ENCODE results near the gene PDGFA.

DNA sequence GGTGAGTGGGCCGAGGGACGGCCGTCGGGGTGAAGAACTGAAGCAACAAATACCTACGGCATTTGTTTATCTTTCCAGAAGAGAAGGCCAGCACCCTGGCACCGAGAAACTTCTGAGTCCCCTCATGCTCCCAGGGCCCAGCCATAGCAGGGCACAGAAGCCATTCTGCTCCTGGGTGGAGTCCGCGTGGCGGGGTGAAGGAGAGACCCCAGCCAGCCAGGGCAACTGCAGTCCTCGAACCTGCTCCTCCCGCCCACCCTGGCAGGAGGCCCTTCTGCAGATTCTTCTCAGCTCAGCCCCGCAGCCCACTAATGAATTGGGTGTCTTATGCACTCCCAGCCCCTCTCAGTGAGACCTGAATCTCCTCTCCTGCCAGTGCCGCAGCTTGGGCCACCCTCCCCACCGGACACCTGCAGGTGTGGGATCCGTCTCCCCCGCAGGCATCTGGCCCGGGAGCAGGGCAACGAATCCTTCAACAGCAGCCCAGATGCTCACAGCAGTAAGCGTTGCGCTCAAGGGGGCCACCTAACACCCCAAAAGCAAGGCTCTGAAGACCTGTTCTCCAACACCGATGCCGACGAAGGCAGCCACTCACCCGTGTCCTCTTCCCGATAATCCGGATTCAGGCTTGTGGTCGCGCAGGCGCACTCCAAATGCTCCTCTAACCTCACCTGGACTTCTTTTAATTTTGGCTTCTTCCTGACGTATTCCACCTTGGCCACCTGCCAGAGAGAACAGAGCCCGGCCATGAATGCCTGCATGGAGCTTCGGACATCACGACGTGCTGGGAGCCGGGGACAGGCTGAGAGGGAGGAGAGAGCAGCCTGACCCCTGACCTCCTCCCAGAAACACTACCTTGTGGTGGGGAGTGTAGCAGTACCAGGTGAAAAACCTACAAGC, 18.9 kb downstream of the PDGFA start:
- TF ChIP-seq ZNF274 (IDR thresholded peaks at IDR 0.05; ENCODE audit: low read depth, low read length) = no peak
- no peak for TF ChIP-seq SUZ12 (IDR thresholded peaks at IDR 0.05; ENCODE audit: extremely low read depth, insufficient read depth, insufficient read length)

Measured in NT2/D1 (cell line).